ENCODE data around the gene KCND3.

Gene KCND3

DNA sequence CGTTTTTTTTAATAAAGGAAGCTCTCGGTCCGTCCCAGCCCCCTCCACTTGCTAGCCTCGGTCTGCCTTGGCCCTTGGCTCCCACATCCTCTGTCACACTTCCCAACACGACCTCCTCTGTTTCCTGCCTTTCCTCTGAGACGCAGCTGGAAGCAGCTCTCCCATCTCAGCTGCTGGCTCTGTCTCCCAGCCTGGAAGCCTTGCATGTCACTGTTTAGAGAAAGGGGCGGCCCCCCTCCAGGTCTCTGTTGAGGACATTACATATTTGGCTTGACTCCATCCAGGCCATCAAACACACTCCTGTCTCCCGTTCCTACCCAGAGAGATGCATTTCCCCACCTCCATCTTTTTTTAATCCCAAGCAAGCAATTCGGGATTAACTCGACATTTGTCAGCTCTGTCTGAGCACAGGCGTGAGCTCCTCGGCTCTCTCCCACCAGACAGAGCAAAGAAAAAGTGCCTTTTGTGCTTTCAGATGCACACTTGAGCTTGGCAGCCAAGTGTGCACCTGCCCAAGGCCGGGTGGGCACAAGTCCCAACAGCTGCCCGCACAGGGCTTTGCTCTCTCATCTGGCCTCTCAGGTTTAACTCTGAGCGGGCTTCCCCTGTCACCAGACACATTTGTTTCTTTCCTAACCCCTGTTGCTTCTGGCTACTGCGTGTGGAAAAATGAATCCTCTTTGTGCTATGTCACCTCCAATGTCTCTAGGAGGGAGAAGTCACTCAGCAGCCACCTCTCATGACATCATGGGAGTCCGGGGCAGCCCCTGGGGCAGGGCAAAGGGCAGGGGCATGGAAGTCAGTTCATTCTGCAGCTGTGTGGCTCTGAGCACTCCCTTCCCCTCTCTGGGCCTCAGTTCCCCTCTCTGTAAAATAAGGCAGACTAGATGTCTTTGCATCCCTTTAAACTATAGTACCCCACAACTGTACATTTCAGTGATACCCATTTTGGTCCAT lies 108.3 kb downstream of the KCND3 start:
- TF ChIP-seq, protein P1, sequence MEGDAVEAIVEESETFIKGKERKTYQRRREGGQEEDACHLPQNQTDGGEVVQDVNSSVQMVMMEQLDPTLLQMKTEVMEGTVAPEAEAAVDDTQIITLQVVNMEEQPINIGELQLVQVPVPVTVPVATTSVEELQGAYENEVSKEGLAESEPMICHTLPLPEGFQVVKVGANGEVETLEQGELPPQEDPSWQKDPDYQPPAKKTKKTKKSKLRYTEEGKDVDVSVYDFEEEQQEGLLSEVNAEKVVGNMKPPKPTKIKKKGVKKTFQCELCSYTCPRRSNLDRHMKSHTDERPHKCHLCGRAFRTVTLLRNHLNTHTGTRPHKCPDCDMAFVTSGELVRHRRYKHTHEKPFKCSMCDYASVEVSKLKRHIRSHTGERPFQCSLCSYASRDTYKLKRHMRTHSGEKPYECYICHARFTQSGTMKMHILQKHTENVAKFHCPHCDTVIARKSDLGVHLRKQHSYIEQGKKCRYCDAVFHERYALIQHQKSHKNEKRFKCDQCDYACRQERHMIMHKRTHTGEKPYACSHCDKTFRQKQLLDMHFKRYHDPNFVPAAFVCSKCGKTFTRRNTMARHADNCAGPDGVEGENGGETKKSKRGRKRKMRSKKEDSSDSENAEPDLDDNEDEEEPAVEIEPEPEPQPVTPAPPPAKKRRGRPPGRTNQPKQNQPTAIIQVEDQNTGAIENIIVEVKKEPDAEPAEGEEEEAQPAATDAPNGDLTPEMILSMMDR (IDR thresholded peaks at IDR 0.05; ENCODE audit: borderline replicate concordance, insufficient read depth, low read depth, low read length): no peak
- H3K4me3 ChIP-seq (ENCODE audit: low read depth, low read length): no peak overlapping the region

DNA sequence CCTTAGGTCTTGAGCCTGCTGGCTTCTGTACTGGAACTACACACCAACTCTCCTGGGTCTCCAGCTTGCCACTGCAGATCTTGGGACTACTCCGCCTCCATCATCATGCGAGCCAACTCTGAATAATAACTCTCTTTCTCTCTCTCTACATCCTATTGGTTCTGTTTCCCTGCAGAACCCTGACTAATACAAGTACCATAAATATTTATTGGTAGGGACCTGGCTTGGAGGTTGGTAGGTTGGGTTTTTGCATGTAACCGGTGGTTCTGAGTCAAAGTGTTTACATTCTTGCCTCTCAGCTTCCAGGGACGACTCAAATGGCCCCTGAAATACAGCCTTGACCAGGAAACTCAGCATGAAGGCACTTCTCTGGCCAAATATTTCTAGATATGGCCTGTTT lies 110.4 kb downstream of the KCND3 start:
- H3K4me3 ChIP-seq (ENCODE audit: low read depth, low read length): no peak overlapping the region
- TF ChIP-seq, protein P1 (IDR thresholded peaks at IDR 0.05; ENCODE audit: borderline replicate concordance, insufficient read depth, low read depth, low read length): no peak

DNA sequence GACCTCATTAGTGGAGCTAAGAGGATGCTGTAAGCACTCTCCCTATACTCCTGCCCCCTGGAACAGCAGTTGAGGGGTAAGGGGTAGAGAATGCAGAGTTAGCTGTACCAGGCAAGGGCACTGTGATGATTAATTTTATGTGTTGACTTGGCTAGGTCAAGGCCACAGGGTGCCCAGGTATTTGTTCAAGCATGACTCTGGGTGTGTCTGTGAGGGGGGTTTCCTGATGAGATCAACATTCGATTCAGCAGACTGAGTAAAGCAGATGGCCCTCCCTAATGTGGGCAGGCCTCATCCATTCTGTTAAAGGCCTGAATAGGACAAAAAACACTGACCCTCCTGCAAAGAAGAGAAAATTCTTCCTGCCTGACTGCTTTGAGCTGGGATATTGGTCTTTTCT lies 110.8 kb downstream of the KCND3 start:
- TF ChIP-seq, protein P1 (IDR thresholded peaks at IDR 0.05; ENCODE audit: borderline replicate concordance, insufficient read depth, low read depth, low read length): no peak
- H3K4me3 ChIP-seq (ENCODE audit: low read depth, low read length): no peak overlapping the region

DNA sequence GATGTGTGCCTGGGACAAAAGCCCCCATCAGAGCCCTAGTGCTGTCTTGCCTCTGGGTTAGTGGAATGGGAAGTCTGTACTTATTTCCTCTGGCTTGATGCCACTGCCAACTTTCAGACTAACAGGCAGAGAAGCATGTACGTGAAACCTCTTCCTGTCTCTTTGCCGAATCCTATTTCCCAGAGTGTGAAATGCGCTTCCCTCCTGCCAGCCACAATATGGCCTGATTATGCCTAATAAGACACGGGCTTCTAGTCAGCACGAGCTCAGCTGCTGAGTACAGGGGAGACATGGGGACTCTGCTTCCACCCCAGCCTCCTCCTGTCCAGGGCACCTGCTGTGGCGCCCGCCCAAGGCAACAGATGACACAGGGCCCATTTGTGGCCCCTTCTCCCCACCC lies 111.4 kb downstream of the KCND3 start:
- TF ChIP-seq, protein P1 (IDR thresholded peaks at IDR 0.05; ENCODE audit: borderline replicate concordance, insufficient read depth, low read depth, low read length): no peak

DNA sequence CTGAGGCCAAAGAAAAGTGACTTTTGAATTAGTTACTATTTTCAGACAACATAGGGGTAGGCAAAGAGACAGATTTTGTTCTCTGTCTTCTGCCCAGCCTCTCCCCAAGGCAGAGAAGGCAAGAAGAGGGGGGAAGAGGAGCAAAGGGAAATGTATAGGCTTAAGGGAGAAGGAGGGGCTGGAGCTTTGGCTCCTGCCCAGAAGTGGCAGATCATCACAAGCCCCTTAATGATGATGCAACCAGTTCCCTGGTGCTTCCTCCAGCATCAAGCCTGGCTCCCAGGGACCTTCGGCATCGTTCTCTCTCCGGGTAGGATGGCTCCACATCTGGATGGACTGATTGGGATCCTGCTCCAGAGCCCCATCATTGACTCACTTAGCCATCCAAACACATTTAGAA lies 112.8 kb downstream of the KCND3 start:
- TF ChIP-seq, protein P1 (IDR thresholded peaks at IDR 0.05; ENCODE audit: borderline replicate concordance, insufficient read depth, low read depth, low read length): no peak
- no peak overlapping the region for H3K4me3 ChIP-seq (ENCODE audit: low read depth, low read length)

More for the DNA sequence above, 111.4 kb downstream of the KCND3 start:
- no peak overlapping the region for H3K4me3 ChIP-seq (ENCODE audit: low read depth, low read length)

DNA sequence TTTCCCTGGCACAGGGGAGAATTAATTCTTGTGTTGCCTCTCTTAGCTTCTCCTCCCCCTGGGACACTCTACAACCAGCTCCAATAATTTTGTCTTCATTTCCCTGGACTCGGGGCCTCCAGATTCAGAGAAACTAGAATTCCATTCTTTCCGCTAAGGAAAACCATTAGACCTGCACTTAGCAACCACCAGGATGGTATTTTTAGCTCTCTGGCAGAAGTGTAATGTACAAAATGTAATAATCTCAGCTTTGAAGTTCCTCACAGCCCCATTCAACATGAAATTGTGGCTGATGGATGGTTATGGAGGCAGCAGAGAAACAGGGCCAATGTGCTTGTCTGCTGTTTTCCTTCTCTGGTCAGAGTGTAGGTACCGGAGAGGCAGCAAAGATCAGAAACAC lies 113.8 kb downstream of the KCND3 start:
- TF ChIP-seq, protein P1 (IDR thresholded peaks at IDR 0.05; ENCODE audit: borderline replicate concordance, insufficient read depth, low read depth, low read length): no peak
- no peak overlapping the region for H3K4me3 ChIP-seq (ENCODE audit: low read depth, low read length)

All from GM12875 (cell line).